ENCODE results near the gene DRD2.

DNA sequence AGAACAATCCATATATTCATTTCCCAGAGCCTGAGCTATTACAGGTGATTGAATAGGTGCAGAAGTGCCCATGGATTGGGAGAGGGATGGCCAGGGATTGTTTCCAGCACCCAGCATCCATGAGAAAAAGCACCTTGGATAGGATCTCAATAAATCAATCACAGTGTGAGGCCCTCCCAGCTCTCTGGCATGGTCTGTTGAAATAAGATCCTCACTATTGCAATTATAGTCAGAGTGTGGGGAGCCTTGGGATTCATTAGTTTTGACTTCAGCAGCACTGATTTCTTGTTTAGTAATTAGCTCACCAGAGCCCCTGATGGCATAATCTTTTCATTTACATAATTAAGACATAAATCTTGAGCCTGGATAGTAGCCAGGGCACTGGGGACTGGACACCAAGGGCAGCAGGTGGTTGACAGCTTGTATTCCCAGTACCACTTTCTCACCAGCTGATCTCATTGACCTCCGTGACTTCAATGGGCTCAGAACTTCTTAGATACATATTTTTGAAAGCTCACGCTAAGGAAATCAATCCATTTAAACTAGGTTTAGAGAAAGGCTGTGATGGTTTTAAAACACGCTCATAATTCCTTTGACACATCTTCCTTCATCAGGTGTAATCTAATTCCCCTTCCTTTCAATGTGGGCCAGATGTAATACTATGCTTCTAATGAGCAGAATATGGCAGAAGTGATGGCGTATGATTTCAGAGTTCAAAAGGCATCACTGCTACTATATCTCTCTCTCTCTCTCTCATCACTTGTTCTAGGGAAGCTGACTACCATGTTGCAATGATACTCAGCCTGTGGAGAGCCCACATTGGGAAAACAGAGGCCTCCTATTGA, 22.1 kb upstream of the DRD2 start:
- TF ChIP-seq POLR2AphosphoS5 (IDR thresholded peaks at IDR 0.05; ENCODE audit: low read depth, low read length) (no peak), SPI1 (IDR thresholded peaks at IDR 0.05; ENCODE audit: low read depth, low read length) (no peak), POLR2A (IDR thresholded peaks at IDR 0.05; ENCODE audit: low read depth, low read length) (no peak), TAF1 (IDR thresholded peaks at IDR 0.05; ENCODE audit: low read depth, low read length) (no peak), PAX5 (IDR thresholded peaks at IDR 0.05; ENCODE audit: insufficient read depth, low read length, severe bottlenecking) (no peak), POU2F2 (IDR thresholded peaks at IDR 0.05; ENCODE audit: low read depth, low read length) (no peak)
